ENCODE data around the gene GMCL1.

GMCL1 gene

GRCh38 chr2:69926849-69927515 lies 97.5 kb downstream of the GMCL1 start:
- Histone ChIP-seq H3K9me3 (ENCODE audit: control insufficient read depth, insufficient read depth, low read length) (no peaks in the 10 kb centered on the region), H3K27me3 (ENCODE audit: control insufficient read depth, insufficient read depth, low read length) (no peaks in the 10 kb centered on the region), H3K4me1 (ENCODE audit: control insufficient read depth, insufficient read depth, low read length) (no peaks in the 10 kb centered on the region), H3K36me3 (ENCODE audit: control insufficient read depth, insufficient read depth, low read length) (no peaks in the 10 kb centered on the region), H3K4me3 (ENCODE audit: low read length) (no peak overlapping the region), H3K27ac (ENCODE audit: low read length) (no peak overlapping the region)
- DNase-seq (ENCODE audit: low read depth, low spot score): no peak
- WGBS (ENCODE audit: insufficient coverage, insufficient read length): no CpG with 5 or more reads among the region's 3 CpGs
